ENCODE data around the gene KRT76.

Gene KRT76

DNA sequence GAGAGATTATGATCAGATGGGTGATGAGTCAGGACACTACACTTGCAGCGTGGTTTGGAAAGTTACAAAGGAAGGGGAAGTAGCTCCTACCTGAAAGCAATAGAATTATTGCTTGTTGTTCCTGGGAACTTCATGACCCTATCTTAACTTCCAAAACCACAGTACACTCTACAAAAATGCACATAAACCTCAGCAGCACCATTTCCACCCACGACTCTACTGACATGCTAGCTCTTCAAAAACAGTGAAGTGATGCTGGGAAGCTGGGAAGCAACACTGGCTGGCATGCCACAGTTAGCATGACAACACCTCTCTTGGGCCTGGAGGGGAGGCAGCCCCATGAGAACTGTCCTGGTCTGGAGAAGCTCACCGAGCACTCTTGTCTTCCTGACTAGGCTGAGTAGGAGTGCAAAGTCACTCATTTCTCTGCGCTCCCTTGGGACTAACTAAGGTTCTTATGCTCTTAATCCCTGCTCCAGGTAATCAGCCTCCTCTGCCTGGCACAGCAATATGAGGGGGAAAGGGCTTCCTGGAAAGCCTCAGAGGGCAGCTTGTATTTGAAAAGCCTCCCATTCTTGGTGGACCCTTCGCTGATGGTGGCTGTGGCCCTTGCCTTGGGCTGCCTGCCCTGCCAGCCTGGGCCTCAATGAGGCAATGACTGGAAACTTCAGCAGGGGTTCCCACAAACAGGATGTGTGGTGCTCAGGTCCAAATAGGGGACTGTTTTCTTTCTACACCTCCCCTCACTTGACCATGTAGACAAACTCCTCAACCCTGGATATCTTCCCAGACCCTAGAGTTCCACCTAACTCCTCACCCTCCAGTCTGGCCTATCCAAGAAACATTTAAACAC, 17.6 kb upstream of the KRT76 start:
- TF ChIP-seq, protein P1, sequence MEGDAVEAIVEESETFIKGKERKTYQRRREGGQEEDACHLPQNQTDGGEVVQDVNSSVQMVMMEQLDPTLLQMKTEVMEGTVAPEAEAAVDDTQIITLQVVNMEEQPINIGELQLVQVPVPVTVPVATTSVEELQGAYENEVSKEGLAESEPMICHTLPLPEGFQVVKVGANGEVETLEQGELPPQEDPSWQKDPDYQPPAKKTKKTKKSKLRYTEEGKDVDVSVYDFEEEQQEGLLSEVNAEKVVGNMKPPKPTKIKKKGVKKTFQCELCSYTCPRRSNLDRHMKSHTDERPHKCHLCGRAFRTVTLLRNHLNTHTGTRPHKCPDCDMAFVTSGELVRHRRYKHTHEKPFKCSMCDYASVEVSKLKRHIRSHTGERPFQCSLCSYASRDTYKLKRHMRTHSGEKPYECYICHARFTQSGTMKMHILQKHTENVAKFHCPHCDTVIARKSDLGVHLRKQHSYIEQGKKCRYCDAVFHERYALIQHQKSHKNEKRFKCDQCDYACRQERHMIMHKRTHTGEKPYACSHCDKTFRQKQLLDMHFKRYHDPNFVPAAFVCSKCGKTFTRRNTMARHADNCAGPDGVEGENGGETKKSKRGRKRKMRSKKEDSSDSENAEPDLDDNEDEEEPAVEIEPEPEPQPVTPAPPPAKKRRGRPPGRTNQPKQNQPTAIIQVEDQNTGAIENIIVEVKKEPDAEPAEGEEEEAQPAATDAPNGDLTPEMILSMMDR (IDR thresholded peaks at IDR 0.05), result no peak
- no peaks in the 10 kb centered on the region for H3K9me3 ChIP-seq
- H3K27ac ChIP-seq, result no peak overlapping the region
- no peaks in the 10 kb centered on the region for H3K36me3 ChIP-seq
- no peak overlapping the region for H3K4me3 ChIP-seq (ENCODE audit: low read depth in 1 of 2, low read length in 1 of 2)
- peaks cover 24% of the 10 kb centered on the region for H3K27me3 ChIP-seq
- no peaks in the 10 kb centered on the region for H3K4me1 ChIP-seq (ENCODE audit: control insufficient read depth in 1 of 2, insufficient read depth in 1 of 2, low read depth in 1 of 2, low read length in 1 of 2)

DNA sequence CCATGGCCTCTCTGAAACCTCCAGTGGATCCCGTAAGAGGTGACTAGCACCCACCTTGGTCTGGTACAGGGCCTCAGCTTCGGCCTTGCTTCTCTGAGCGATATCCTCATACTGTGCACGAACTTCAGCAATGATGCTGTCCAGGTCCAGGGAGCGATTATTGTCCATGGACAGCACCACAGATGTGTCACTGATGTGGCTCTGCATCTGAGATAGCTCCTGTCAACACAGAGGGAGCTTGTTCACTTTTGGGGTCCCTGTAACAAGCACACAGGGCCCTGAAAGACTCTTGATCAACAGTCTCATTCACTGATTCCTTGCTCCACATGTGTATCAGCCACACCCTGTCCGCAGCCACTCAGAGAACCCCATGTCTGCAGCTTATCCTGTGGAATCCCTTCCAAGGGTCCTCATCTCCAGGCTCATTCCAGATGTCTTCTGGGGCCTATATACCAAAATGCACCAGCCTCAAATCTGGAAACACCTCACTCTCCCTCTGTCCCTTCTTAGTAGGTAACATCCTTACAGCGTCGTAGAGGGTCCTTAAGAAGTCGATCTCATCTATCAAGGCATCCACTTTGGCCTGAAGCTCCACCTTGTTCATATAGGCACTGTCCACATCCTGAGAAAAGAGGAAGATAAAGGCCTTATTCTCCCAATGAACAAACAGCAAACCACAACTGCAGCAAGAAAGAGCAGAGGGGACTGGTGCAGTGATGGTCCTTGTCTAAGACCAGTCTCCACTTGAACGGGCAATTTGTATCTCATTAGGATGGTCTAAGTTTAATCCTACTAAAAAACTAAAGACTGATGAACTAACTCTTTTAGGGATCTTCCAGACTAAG, 15.3 kb upstream of the KRT76 start:
- no peaks in the 10 kb centered on the region for H3K9me3 ChIP-seq
- peaks cover 46% of the 10 kb centered on the region for H3K27me3 ChIP-seq
- no peaks in the 10 kb centered on the region for H3K36me3 ChIP-seq
- no peaks in the 10 kb centered on the region for H3K4me1 ChIP-seq (ENCODE audit: control insufficient read depth in 1 of 2, insufficient read depth in 1 of 2, low read depth in 1 of 2, low read length in 1 of 2)
- no peak overlapping the region for H3K4me3 ChIP-seq (ENCODE audit: low read depth in 1 of 2, low read length in 1 of 2)
- no peak overlapping the region for H3K27ac ChIP-seq
- TF ChIP-seq, protein P1 (IDR thresholded peaks at IDR 0.05), result no peak

DNA sequence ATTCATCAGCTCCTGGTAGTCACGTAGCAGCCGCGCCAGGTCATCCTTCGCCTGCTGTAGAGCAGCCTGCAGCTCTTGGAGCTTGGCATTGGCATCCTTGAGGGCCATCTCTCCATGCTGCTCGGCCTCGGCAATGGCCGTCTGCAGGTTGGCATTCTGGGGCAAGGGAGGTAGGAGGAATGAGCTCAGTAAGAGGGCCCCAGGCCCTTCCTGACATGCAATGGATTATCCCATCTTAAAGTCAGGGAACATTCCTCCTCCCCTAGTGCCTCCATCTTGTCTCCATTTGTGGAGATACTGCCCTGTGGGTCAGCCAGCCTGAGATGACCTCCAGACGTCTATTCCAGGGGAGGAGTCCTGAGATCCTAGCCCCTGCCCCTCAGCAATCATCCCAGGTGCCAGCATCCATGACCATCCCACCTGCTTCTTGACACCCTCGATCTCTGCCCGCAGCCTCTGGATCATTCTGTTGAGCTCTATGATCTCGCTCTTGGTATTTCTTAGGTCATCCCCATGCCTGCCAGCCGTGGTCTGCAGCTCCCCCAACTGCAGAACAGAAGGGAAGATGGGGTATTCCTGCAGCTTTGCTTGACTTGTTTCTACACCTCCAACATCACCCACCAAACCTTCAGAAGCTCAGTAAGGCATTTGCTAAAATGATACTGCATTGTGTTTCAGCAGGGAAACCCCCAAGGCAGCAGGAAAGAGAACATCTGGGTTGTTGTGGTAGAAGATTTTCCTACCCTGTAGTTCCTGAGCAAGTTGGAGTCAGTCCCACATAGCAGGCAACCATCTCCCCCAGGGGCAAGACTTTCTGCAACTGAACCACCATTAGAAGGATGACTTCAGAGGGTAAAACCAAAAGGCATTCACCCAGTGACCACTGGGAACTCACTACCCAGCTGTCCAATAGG, 14.4 kb upstream of the KRT76 start:
- TF ChIP-seq, protein P1 (IDR thresholded peaks at IDR 0.05), result no peak
- Histone ChIP-seq H3K36me3 (no peaks in the 10 kb centered on the region), H3K27me3 (peaks cover 53% of the 10 kb centered on the region), H3K9me3 (no peaks in the 10 kb centered on the region), H3K27ac (no peak overlapping the region), H3K4me1 (ENCODE audit: control insufficient read depth in 1 of 2, insufficient read depth in 1 of 2, low read depth in 1 of 2, low read length in 1 of 2) (no peaks in the 10 kb centered on the region), H3K4me3 (ENCODE audit: low read depth in 1 of 2, low read length in 1 of 2) (no peak overlapping the region)

DNA sequence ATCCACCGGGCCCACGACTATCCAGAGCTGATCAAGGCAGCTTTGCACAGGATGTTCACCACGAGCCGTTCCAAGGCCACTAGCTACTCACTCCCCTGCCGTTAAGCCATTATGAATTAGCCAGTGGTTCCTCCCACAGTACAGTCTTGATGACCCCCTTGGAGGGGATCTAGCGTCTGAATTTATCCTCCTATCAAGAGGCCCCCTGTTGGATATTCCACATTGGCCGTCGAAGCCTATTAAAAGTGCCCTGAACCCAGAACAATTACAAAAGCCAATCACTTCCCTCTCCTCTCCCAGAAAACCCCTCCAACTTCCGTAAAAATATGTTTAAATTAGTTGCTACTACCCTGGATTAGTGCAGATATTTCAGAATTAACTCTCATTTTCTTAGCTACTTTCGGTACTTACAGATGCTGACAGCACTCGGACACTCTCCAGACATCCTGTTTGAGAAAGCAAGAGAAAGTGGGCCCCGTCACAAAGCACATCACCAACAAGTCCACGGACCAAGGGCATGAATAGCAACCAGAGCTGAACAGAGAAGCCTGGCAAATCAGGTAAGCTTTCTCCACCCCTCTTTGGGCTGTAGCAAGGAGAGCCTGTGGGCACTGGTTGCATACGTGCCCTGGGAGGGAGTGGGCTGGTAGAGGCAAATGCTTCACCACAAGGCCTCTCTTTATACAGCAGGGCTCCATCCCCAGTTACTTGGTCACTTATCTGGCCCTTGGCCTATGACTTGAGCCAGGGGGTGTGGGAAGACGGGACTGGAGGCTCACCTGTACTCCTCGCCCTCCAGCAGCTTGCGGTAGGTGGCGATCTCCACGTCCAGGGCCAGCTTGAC, 13.5 kb upstream of the KRT76 start:
- TF ChIP-seq, protein P1 (IDR thresholded peaks at IDR 0.05), result no peak
- no peaks in the 10 kb centered on the region for H3K9me3 ChIP-seq

More for the DNA sequence above, 13.5 kb upstream of the KRT76 start:
- Histone ChIP-seq H3K4me3 (ENCODE audit: low read depth in 1 of 2, low read length in 1 of 2) (no peak overlapping the region), H3K4me1 (ENCODE audit: control insufficient read depth in 1 of 2, insufficient read depth in 1 of 2, low read depth in 1 of 2, low read length in 1 of 2) (no peaks in the 10 kb centered on the region), H3K27ac (no peak overlapping the region), H3K36me3 (no peaks in the 10 kb centered on the region), H3K27me3 (peaks cover 53% of the 10 kb centered on the region)
